A549 (cell line): Measurements from ENCODE around the gene PLXNA1.

Source experiments
- BHLHE40 ChIP-seq: IDR thresholded peaks from 2 replicates; pipeline ENCODE4 v1.6.1; 2012; ENCODE audit warnings: low read depth, low read length, inconsistent platforms
- CTCF ChIP-seq: fragments of >200 bp; sonication (Bioruptor Twin); formaldehyde crosslinking; IDR thresholded peaks from 3 replicates; pipeline ENCODE4 v1.5.1; 2016
- HDAC2 ChIP-seq: fragments of 200-600 bp; sonication (generic); IDR thresholded peaks from 2 replicates; pipeline ENCODE4 v1.6.1; 2016
- MAZ ChIP-seq: fragments of 150-350 bp; IDR thresholded peaks from 2 replicates; pipeline ENCODE4 v1.6.1; 2014; ENCODE audit warnings: antibody characterized with exemption, low read depth, low read length, borderline replicate concordance
- POLR2A ChIP-seq: IDR thresholded peaks from 2 replicates; pipeline ENCODE4 v1.6.1; 2012; ENCODE audit warnings: mild to moderate bottlenecking, low read length

- TF ChIP-seq BHLHE40 (no peak), CTCF (no peak), HDAC2 (no peak), MAZ (no peak), POLR2A (no peak)
Observed at GRCh38 chr3:126987596-126987995, 4.7 kb downstream of the PLXNA1 start.
